ENCODE data around the gene C5orf58.

C5orf58 gene

DNA sequence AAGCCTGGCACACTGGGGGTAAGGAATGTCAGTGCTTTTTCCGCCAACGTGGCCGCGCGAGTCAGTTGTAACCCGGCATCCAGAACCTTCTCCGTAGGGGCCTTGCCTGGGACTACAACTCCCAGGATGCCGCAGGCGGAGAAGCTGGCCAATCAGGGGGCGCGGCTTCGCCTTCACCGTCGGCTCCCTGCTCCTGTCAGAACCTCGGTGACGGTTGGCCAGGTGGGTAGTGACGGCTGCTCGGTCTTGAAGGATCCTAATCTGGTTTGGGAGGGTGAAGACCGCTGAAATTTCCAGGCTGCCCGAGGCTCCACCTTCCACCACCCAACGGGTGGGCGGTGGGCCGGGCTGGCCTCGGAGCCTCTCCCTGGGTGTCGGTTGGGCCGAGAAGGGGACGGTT, at the start of gene C5orf58:
TSS of gene C5orf58 (plus strand) at position 200 of the 400 bp plus-strand sequence. CDS start 1,992 bp downstream, outside the sequence.
- no peak for DNase-seq

GRCh38 chr5:170183816-170184687, 48.7 kb upstream of the C5orf58 start:
- DNase-seq: peak; percentile 12

- DNase-seq: no peak
These were observed 48.0 kb upstream of the C5orf58 start for GRCh38 chr5:170184737-170185136.

DNA sequence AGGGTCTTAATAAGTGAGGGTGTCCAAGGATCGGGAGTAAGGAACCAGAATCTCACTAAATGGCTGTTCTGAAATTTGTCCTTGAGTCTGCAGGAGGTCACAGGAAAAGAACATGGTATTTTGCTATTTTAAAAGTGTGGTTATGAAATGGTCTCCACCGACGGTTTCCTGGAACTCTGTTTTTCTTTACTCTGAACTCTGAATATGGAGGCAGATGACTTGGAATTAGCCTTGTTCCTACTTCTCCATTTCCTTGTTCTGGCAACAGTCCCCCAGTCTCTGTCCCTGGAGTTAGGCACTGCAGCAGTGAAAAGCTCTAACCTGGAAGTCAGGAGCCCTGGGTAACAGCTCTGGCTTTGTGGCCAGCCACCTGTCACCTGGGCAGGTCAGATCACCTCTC, 46.6 kb upstream of the C5orf58 start:
- DNase-seq: no peak

- no peak for DNase-seq
These were observed 45.9 kb upstream of the C5orf58 start for GRCh38 chr5:170186856-170187255.

DNA sequence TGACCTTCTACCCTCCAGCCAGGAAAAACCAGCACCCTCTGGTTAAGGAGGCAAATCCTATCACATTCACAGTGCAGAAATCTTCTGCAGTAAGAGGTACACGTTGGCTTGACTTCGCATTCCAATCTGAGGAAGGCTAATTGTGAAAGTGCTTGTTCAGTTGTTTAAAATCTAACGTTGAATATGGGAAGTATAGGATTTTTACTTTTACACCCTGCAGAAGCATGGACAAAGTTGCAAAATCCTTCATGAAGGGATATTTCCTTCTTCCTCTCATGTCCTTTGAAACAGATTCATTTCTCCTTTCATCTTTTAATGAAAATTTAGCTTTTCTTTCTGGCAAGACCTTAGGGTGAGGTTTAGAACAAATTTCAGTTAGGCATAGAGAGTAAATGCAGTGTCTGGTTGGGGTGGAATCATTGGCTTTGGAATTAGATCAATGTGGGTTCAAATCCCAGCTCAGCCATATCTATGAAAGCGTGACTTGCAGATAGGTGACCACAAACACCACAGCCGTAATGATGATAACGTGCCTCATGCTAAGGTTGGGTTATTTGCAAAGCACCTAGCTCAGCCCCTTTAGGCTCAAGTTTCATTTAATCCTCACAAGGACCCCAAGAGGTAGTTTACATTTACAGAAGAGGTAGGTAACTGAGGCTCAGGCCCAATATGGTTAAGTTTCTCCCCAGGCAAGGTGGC, 42.2 kb upstream of the C5orf58 start:
- no peak for DNase-seq

- DNase-seq: no peak
These were observed 40.0 kb upstream of the C5orf58 start for GRCh38 chr5:170192829-170193228.

- no peak for DNase-seq
These were observed 36.8 kb upstream of the C5orf58 start for GRCh38 chr5:170195961-170196360.

DNA sequence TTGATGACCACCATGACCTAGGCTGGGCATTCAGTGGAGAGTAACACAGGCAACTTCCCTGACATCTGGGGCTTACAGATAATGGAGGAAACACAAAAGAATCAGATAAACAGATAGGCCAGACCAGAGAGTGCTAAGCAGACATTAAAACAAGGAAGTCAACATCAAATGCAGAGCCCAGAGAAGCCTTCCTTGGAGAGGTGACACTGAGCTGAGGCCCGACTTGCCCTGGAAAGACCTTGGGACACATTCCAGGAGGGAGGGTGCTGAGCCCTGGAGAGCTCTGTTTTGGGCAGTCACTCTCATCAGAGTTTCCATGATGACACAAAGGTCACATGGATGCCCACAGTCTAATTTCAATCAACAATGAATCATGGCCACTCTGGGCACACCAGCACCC, 31.9 kb upstream of the C5orf58 start:
- no peak for DNase-seq

DNA sequence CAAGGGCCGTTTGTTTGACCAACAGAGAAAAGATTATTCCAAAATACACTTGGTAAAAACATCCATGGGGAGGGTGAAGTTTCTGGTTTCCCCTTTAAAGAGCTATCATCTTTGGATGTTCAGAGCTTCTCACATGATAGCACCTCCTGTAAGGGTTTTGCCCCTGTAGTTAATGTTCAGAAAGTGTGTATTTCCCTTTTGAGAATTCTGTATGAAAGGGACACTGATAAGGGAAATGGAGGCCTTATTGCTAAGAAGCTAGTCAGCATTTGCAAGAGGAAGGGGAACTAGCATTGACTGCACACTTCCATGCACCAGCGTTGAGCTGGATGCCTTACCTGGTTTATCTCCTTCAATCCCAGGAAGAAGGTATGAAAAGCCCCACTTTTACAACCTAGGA, 31.5 kb upstream of the C5orf58 start:
- no peak for DNase-seq

- DNase-seq: no peak
These were observed 30.7 kb upstream of the C5orf58 start for GRCh38 chr5:170202117-170202516.

GRCh38 chr5:170204202-170204601, 28.6 kb upstream of the C5orf58 start:
- no peak for DNase-seq

DNA sequence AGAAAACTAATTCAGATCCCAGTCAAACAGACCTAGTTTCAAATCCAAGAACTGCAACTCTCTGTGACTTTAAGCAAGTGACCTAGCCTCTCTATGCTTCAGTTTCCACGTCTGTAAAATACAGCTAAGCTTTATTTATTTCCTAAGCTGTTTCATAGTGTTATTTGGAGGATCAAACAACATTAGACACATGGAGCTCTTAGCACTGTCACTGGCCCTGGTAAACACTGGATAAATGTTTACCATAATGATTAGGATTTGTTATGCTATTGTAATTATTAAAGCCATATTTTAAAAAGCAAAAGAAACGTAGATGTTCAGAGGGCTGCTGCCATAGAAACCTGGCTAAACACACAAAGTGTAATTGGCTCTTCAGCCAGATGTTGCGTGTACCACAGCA, 26.6 kb upstream of the C5orf58 start:
- no peak for DNase-seq

DNA sequence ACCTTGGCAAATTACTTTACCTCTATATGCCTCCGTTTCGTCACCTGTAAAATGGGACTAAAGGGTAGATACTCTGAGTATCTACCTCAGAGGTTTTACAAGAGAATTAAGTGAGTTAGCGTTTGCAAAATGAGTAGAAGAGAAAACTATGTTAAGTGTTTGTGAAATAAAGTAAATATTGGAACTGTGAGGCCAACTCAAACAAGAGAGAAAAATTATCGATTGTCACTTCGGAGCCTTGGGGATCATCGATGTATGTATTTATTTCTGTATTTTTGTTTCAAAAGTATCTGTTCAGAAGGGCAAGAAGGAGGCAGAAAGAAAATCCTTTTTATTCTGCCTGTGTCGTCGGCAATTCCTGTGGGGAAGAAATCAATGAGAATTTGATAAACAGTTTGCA, 25.8 kb upstream of the C5orf58 start:
- DNase-seq: no peak

DNA sequence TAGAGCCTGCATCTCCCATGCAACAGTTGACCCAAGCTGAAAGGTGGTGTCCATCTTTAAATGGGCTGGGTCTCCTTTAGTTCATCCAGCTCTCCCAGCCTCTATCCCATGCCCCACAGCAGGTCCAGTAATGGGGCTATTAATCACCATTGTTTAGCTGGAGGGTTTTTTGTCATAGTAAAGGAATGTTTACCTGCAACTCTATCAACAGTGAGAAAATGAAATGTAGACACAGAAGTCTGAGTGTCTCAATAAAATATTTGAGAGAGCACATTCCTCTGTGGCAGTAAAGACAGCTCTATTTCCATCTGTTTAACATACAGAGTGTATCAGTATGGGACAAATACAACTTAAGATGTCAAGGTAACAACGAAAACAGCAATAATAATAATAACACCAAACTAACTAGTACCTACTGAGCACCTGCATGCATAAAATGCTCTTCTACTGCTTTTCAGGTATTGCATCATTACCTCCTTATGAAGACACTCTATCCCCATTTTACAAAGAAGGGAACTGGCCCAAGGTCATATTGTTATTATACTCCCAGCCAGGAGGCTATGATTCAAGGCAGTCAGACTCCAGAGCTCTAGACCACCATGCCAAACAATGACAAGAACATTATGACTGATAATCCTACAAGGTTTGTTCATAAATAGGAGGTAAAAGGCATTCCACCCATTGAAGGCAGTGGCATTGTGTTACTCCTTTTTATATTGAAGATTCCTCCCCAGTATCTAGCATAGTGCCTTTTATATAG, 21.0 kb upstream of the C5orf58 start:
- no peak for DNase-seq

GRCh38 chr5:170216257-170216864, 16.4 kb upstream of the C5orf58 start:
- peak; percentile 1 for DNase-seq

DNA sequence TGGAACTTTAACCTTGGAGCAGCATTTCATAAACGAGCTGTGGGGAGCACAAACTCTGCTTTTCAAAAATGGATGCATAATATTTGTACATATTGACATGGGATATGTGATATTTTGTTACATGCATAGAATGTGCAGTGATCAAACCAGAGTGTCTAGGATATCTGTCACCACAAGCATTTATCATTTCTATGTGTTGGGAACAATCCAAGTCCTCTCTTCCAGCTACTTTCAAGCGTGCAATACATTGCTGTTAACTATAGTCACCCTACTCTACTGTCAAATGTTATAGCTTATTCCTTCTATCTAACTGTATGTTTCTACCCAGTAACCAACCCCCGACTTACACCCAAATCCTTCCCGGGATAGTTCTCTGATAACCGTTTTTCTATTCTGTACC, 15.0 kb upstream of the C5orf58 start:
- DNase-seq: no peak

- no peak for DNase-seq
These were observed 14.1 kb upstream of the C5orf58 start for GRCh38 chr5:170218726-170219125.

GRCh38 chr5:170219615-170220014, 13.2 kb upstream of the C5orf58 start:
- no peak for DNase-seq

DNA sequence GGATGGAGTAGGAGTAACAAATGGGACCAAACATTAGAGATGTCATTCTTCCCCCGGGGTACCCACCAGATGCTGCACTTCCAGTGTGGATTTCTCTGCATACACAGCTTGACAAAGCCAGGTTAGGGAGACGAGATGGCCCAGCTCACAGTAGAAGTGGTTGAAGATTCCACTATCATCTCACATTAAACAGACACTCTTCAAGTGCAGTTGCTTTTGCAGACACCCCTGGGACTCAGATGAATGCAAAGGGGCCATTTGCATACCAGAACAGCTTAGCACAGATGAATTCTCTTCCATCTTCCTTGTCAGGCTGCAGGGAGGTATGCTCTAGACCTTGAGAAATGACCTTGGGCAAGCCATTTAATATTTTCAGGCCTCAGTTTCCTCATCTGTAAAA, 12.6 kb upstream of the C5orf58 start:
- no peak for DNase-seq

- no peak for DNase-seq
These were observed 11.5 kb upstream of the C5orf58 start for GRCh38 chr5:170221327-170221741.

DNA sequence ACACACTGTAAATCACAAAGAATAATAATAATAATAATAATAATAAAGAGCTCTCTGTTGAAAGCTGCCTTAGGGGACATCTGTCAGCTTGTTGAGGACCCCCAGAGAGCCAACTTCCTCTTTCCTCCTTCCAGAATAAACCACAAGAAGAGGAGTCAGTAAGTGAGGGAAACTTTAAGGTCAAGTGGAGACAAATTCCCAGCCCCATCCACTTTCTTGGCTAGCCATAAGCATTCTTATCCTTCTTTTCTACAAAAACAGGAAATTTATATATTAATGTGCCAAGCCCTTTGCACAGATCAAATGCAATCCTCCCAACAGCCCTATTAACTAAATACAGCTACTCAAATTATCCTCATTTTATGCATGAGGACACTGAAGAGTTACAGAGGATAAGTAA, 9.4 kb upstream of the C5orf58 start:
- no peak for DNase-seq

GRCh38 chr5:170223906-170224305, 8.9 kb upstream of the C5orf58 start:
- DNase-seq: no peak

All from NCI-H510A (cell line).